ENCODE measurements around the gene RETREG2. TPM values are rescaled to one million over a fixed set of nuclear protein-coding genes. Genes with fewer than 3 reads are reported as not detected.

Gene RETREG2
- total RNA-seq, 2 experiments from 2014 or later = 129 TPM

GRCh38 chr2:219206328-219207133, 28.5 kb downstream of the RETREG2 start, which contains the start of gene ZFAND2B:
TSS of gene ZFAND2B (plus strand) at chr2:219206782. CDS start at chr2:219206988, 206 bp downstream.
- H3K4me1 Mint-ChIP-seq = peaks cover 47% of the 10 kb centered on the region
- peak within 1 kb of the TSS; percentile 85 for H3K4me3 Mint-ChIP-seq
- peaks cover 7% of the 10 kb centered on the region for H3K9me3 Mint-ChIP-seq
- peak within 1 kb of the TSS; percentile 93 for H3K27ac Mint-ChIP-seq
- no peaks in the 10 kb centered on the region for H3K27me3 Mint-ChIP-seq
- H3K36me3 Mint-ChIP-seq = peaks cover 15% of the 10 kb centered on the region
- POLR2A ChIA-PET = interaction anchor here (0.6 to 5.2 kb wide), 17 partner anchors 9 to 72 kb away, joined by 3 to 92 read pairs (median 8); partner anchors contain the start of genes ANKZF1, ATG9A, CNPPD1 and DNAJB2
- ATAC-seq (ENCODE audit: low read depth) (peak; percentile 97), DNase-seq (peak; percentile 99)

- no peak for DNase-seq
- no peaks in the 10 kb centered on the region for H3K27me3 Mint-ChIP-seq
- peaks cover 7% of the 10 kb centered on the region for H3K9me3 Mint-ChIP-seq
- H3K4me3 Mint-ChIP-seq = peak overlapping the region; percentile 85
- H3K27ac Mint-ChIP-seq = peak overlapping the region; percentile 93
- H3K4me1 Mint-ChIP-seq = peaks cover 47% of the 10 kb centered on the region
- POLR2A ChIA-PET = interaction anchor here (1.4 to 5.2 kb wide), 13 partner anchors 10 to 72 kb away, joined by 5 to 92 read pairs (median 14); partner anchors contain the start of genes ANKZF1, ATG9A, CNPPD1 and DNAJB2
- H3K36me3 Mint-ChIP-seq = peaks cover 16% of the 10 kb centered on the region
- no peak for ATAC-seq (ENCODE audit: low read depth)
Measured at GRCh38 chr2:219207134-219207883, 29.2 kb downstream of the RETREG2 start.

GRCh38 chr2:219207884-219208740, 30.0 kb downstream of the RETREG2 start:
- ATAC-seq (ENCODE audit: low read depth) = no peak
- H3K36me3 Mint-ChIP-seq = peaks cover 16% of the 10 kb centered on the region
- peak overlapping the region; percentile 85 for H3K4me3 Mint-ChIP-seq
- peaks cover 47% of the 10 kb centered on the region for H3K4me1 Mint-ChIP-seq
- POLR2A ChIA-PET = interaction anchor here (0.7 to 5.2 kb wide), 8 partner anchors 22 to 49 kb away, joined by 3 to 92 read pairs (median 14); partner anchors contain the start of genes ANKZF1, ATG9A, CNPPD1 and GLB1L
- no peaks in the 10 kb centered on the region for H3K27me3 Mint-ChIP-seq
- peak overlapping the region; percentile 93 for H3K27ac Mint-ChIP-seq
- H3K9me3 Mint-ChIP-seq = peaks cover 7% of the 10 kb centered on the region
- no peak for DNase-seq

- Mint-ChIP-seq H3K36me3 (peaks cover 21% of the 10 kb centered on the region), H3K27ac (peak overlapping the region; percentile 88), H3K27me3 (no peaks in the 10 kb centered on the region), H3K4me3 (peak overlapping the region; percentile 62), H3K9me3 (no peaks in the 10 kb centered on the region), H3K4me1 (peaks cover 52% of the 10 kb centered on the region)
- ATAC-seq (ENCODE audit: low read depth) (no peak), DNase-seq (no peak)
- POLR2A ChIA-PET = interaction anchor here (0.6 to 5.2 kb wide), 9 partner anchors 9 to 170 kb away, joined by 3 to 92 read pairs (median 8); partner anchors contain the start of genes ANKZF1, ATG9A, CNPPD1 and GLB1L
Measured at GRCh38 chr2:219209236-219210195, 31.4 kb downstream of the RETREG2 start.

- DNase-seq (no peak), ATAC-seq (ENCODE audit: low read depth) (no peak)
- no peaks in the 10 kb centered on the region for H3K27me3 Mint-ChIP-seq
- peak overlapping the region; percentile 88 for H3K27ac Mint-ChIP-seq
- POLR2A ChIA-PET = interaction anchor here (0.8 to 5.2 kb wide), 8 partner anchors 9 to 51 kb away, joined by 3 to 92 read pairs (median 7); partner anchors contain the start of genes ANKZF1, ATG9A and CNPPD1
- H3K9me3 Mint-ChIP-seq = no peaks in the 10 kb centered on the region
- H3K4me1 Mint-ChIP-seq = peaks cover 52% of the 10 kb centered on the region
- peaks cover 19% of the 10 kb centered on the region for H3K36me3 Mint-ChIP-seq
- peak overlapping the region; percentile 62 for H3K4me3 Mint-ChIP-seq
Measured at GRCh38 chr2:219210196-219210885, 32.3 kb downstream of the RETREG2 start.

GRCh38 chr2:219210886-219211362, 32.8 kb downstream of the RETREG2 start:
- Mint-ChIP-seq H3K9me3 (no peaks in the 10 kb centered on the region), H3K4me1 (peaks cover 48% of the 10 kb centered on the region), H3K27ac (peak overlapping the region; percentile 93), H3K36me3 (peaks cover 19% of the 10 kb centered on the region), H3K4me3 (peak overlapping the region; percentile 63), H3K27me3 (no peaks in the 10 kb centered on the region)
- POLR2A ChIA-PET = interaction anchor here (0.7 to 1.9 kb wide), 13 partner anchors 10 to 152 kb away, joined by 3 to 31 read pairs (median 5); partner anchors contain the start of genes ANKZF1, ATG9A, CNPPD1 and TUBA4A
- ATAC-seq (ENCODE audit: low read depth) (no peak), DNase-seq (no peak)

GRCh38 chr2:219213026-219213415, 34.9 kb downstream of the RETREG2 start:
- peak overlapping the region; percentile 34 for H3K27ac Mint-ChIP-seq
- DNase-seq (no peak), ATAC-seq (ENCODE audit: low read depth) (no peak)
- H3K36me3 Mint-ChIP-seq = peaks cover 22% of the 10 kb centered on the region
- H3K4me3 Mint-ChIP-seq = no peak overlapping the region
- POLR2A ChIA-PET = interaction anchor here (1.2 kb wide), 1 partner anchor 36 kb away, joined by 3 read pairs; the partner anchor contains the start of gene CNPPD1
- H3K4me1 Mint-ChIP-seq = peaks cover 45% of the 10 kb centered on the region
- no peaks in the 10 kb centered on the region for H3K27me3 Mint-ChIP-seq
- H3K9me3 Mint-ChIP-seq = no peaks in the 10 kb centered on the region

GRCh38 chr2:219213486-219214071, 35.5 kb downstream of the RETREG2 start:
- Mint-ChIP-seq H3K4me3 (no peak overlapping the region), H3K9me3 (no peaks in the 10 kb centered on the region), H3K4me1 (peaks cover 40% of the 10 kb centered on the region), H3K36me3 (peaks cover 17% of the 10 kb centered on the region), H3K27me3 (no peaks in the 10 kb centered on the region), H3K27ac (peak overlapping the region; percentile 34)
- no peak for DNase-seq
- ATAC-seq (ENCODE audit: low read depth) = no peak
- POLR2A ChIA-PET = interaction anchor here (1.2 to 1.4 kb wide), 2 partner anchors 37 to 38 kb away, joined by 3 to 5 read pairs; partner anchors contain the start of gene CNPPD1

GRCh38 chr2:219214141-219214540, 36.1 kb downstream of the RETREG2 start:
- POLR2A ChIA-PET = interaction anchor here (1.4 kb wide), 1 partner anchor 39 kb away, joined by 5 read pairs; no protein-coding TSS in a partner anchor
- Mint-ChIP-seq H3K4me3 (no peak overlapping the region), H3K27me3 (no peaks in the 10 kb centered on the region), H3K4me1 (peaks cover 37% of the 10 kb centered on the region), H3K36me3 (peaks cover 17% of the 10 kb centered on the region), H3K9me3 (no peaks in the 10 kb centered on the region), H3K27ac (peak overlapping the region; percentile 28)
- DNase-seq = no peak
- ATAC-seq (ENCODE audit: low read depth) = no peak

- H3K27me3 Mint-ChIP-seq = no peaks in the 10 kb centered on the region
- peaks cover 19% of the 10 kb centered on the region for H3K36me3 Mint-ChIP-seq
- no peak overlapping the region for H3K4me3 Mint-ChIP-seq
- ATAC-seq (ENCODE audit: low read depth) (no peak), DNase-seq (no peak)
- H3K9me3 Mint-ChIP-seq = no peaks in the 10 kb centered on the region
- POLR2A ChIA-PET = interaction anchor here (1.4 kb wide), 2 partner anchors 9 to 39 kb away, joined by 5 to 8 read pairs; partner anchors contain the start of gene ZFAND2B
- H3K27ac Mint-ChIP-seq = no peak overlapping the region
- peaks cover 32% of the 10 kb centered on the region for H3K4me1 Mint-ChIP-seq
Measured at GRCh38 chr2:219214786-219215185, 36.7 kb downstream of the RETREG2 start.
